ENCODE results near the gene ME1.
"Not testable (repeated sequence)": the region's sequence is repeated elsewhere in the genome, so short reads cannot be mapped to it uniquely, and the experiment has no call there.

Gene ME1

GRCh38 chr6:83430611-83431544 lies at the start of gene ME1:
TSS of gene ME1 (minus strand) at chr6:83431051. CDS start at chr6:83430954, 97 bp downstream.
- DNase-seq (ENCODE audit: low read depth in 2 of 2), result peak; percentile 3 to 11

GRCh38 chr6:83480470-83480869 lies 49.6 kb upstream of the ME1 start:
- DNase-seq (ENCODE audit: low read depth in 2 of 2), result no peak

DNA sequence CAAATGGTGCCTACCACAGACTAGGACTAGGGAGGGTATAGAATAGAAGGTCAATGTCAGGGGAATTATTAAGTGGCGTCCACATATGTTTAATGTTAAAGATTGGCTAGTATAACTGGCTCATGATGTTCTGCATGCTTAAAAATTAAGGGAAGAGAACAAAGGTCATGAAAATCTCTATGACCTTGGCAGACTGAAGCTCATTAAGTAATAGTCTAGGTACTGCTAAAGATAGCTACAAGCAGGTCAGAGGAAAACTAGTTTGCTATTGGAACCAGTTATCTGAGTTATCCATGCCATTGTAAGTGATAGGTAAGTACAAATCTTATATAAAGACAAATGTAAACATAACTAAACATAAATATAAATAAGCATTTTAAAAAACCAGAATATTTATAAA lies 48.5 kb upstream of the ME1 start:
- DNase-seq (ENCODE audit: low read depth in 2 of 2), result no peak

DNA sequence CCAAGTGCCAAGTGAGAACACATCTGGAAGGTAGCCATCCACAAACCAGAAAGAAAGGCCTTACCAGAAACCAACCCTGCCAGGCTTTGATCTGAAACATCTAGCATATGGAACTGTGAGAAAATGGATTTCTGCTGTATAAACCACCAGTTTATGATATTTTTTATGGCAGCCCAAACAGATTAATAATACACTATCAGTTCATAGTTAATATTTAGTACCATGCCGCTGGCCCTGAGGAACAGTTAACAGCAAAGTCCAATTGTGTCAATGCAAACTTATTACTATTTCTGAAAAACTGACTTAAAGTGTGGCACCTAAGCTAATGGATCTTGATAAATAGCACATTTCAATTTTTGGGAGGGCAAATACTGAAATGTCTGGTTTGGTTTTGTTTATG lies 46.1 kb upstream of the ME1 start:
- DNase-seq (ENCODE audit: low read depth in 2 of 2), result no peak

GRCh38 chr6:83474309-83474708 lies 43.5 kb upstream of the ME1 start:
- no peak for DNase-seq (ENCODE audit: low read depth in 2 of 2)

DNA sequence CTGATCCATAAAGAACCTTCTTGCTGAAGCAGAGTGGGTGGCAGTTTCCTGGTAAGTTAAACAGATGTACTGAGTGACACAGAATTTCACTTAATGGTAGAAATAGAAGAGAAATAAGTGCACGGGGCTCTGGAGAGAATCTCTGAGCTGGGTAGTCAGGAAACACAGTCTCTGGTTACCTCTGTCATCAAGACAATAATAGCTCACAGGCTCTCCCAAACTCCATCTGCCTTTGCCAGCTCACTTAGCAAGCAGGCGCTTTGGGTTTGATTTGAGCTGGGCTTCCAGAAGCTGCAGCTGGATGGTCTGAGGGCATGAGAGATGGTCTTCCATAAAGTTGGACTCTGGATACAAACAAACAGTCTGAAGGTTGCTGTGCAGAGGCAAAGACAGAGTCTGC lies 41.9 kb upstream of the ME1 start:
- DNase-seq (ENCODE audit: low read depth in 2 of 2), result no peak

GRCh38 chr6:83470587-83470986 lies 39.7 kb upstream of the ME1 start:
- DNase-seq (ENCODE audit: low read depth in 2 of 2), result no peak

GRCh38 chr6:83470001-83470400 lies 39.1 kb upstream of the ME1 start:
- no peak for DNase-seq (ENCODE audit: low read depth in 2 of 2)

DNA sequence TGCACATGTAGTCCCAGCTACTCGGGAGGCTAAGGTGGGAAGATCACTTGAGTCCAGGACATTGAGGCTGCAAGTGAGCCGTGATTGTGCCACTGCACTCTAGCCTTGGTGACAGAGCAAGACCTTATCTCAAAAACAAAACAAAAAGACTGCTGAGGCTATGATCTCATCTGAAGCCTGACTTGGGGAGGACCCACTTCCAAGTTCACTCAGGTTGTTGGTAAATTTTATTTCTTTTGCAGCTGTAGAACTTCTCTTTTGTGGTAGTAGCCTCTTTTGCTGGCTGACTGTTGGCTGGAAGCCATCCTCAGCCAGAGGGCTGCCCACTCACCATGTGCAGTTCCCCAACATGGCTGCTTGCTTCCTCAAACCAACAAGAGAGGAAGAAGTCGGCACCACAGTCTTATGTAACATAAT lies 36.8 kb upstream of the ME1 start:
- no peak for DNase-seq (ENCODE audit: low read depth in 2 of 2)

- DNase-seq (ENCODE audit: low read depth in 2 of 2), result no peak
Measured at GRCh38 chr6:83466328-83466727, 35.5 kb upstream of the ME1 start.

DNA sequence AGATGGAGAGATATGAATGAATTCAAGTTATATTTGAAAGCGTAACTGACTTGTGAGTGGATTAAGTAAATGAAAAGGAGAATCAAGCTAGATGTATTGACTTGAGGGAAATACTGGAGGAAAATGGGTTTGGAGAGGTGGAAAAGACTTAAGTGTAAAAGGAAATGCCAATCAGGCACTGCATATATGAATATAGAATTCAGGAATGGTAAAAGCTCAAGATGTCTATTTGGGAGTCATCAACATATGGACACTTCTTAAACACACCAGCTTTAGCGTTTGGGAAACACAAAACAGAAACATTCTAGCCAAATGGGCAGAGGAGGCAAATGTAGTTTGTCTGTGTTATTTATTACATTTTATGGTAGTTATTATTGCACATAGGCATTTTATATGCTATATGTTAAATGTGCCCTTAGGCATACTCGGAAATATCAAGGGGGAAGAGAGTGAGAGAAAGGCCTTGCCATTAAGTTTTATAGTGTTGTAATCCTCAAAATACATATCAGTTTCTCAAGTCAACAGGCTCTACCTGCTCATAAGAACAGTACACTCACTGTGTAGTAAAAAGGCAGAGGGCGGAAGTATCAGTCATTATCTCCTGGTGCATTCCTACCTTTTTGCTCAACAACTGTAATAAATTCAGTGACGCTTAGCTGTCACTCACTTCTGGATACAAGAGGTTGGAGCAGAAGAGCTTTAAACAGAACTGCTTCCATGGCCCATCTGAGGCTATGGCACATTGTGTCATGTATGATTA lies 33.7 kb upstream of the ME1 start:
- no peak for DNase-seq (ENCODE audit: low read depth in 2 of 2)

DNA sequence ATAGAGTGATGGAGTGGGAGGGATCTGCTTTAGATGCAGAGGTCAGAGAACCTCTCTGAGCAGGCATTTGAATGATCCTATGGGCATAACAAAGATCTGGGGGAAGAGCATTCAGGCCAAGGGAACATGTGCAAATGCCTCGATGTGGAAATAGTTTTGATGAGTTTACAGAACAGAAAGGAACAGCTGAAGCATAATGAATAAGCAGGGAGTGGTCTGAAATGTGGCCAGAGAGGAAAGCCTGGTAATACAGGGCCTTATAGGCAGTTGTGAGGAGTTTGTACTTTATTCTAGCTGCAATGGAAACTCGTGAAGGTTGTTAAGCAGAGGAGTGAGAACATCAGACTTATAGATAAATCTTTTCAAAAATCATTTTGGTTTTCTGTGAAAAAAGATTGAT lies 33.0 kb upstream of the ME1 start:
- DNase-seq (ENCODE audit: low read depth in 2 of 2), result no peak

DNA sequence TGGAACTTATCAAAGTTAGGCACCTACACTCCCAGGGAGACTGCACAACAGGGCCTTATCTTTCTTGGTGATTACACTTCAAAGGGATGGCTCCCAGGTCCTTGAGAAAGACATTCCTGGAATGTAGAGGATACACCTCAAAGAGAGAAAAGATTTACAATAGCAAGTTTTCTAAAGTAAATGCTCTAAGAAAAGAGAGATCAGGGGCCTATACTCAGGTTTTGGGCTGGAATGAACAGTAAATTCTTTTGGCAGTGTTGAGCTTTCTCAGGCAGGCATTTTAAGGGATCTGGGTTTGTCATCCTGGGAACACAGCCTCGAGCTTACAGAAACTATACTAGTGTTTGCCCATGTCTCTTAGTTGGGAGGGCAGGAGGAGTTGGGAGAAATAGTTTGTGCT lies 31.7 kb upstream of the ME1 start:
- DNase-seq (ENCODE audit: low read depth in 2 of 2), result no peak

GRCh38 chr6:83461438-83461837 lies 30.6 kb upstream of the ME1 start:
- DNase-seq (ENCODE audit: low read depth in 2 of 2), result no peak

DNA sequence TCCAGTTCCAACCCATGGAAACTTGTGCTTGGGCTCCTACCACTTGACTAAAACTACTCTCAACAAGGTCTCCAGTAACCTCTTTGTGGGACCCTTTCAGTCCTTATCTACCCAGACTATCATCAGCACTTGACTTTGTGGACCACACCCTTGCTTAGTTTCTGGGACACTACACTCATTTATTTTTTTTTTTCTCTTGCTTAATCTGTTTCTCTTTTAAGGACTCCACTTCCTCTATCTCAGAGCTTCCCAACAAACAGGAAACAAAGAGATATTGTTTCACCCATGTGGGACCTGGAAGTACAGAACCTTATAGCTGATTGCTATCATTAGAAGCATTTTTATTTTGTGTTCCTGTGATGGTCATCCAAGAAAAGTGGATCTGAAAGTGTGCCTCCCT lies 28.8 kb upstream of the ME1 start:
- no peak for DNase-seq (ENCODE audit: low read depth in 2 of 2)

DNA sequence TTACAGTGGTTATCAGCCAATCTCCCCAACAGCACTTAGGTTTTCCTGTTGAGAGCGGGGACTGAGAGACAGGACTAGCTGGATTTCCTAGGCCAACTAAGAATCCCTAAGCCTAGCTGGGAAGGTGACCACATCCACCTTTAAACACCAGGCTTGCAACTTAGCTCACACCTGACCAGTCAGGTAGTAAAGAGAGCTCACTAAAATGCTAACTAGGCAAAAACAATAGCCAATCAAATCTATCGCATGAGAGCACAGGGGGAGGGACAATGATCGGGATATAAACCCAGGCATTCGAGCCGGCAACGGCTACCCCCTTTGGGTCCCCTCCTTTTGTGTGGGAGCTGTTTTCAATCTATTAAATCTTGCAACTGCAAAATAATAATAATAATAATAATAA lies 19.2 kb upstream of the ME1 start:
- DNase-seq (ENCODE audit: low read depth in 2 of 2), result not testable (repeated sequence)

DNA sequence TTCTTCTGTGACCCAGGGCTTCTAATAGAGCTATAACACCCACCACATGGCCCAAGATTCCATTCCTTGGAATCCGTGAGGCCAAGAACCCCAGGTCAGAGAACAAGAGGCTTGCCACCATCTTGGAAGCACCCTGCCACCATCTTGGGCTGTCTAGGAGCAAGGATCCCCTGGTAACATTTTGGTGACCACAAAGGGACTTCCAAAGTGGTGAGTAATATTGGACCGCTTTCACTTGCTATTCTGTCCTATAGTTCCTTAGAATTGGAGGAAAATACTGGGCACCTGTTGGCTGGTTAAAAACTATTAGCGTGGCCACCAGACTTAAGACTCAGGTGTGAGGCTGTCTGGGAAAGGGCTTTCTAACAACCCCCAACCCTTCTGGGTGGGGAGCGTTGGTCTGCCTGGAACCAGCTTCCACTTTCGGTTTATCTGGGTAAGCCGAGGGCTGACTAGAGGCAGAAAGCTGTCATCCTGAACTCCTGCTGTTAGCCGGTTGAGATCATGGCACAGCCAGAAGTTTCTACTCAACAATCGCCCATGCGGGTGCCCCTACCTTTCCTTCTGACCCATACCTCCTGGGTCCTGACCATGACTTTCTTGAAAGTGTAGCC lies 13.3 kb upstream of the ME1 start:
- DNase-seq (ENCODE audit: low read depth in 2 of 2), result not testable (repeated sequence)

GRCh38 chr6:83443516-83443915 lies 12.7 kb upstream of the ME1 start:
- DNase-seq (ENCODE audit: low read depth in 2 of 2), result no peak

DNA sequence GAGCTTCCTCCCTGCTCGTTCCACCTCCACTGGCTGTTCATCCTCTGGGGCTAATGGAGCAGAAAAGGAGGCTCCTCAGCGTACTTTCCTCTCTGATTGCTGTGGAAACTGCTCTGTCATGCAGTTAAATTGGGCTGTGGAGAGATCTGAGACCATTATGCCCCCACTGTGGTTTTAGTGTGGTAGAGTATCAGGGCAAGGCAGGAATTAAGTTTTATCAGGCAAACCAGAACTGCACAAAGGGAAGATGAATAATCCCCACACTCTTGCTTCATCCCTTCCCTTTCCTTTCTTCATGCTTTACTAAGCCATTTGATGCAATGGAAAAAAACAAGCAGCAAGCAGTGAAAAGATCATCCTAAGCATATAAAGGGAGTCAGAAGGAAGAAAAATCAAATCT lies 11.9 kb upstream of the ME1 start:
- DNase-seq (ENCODE audit: low read depth in 2 of 2), result no peak

DNA sequence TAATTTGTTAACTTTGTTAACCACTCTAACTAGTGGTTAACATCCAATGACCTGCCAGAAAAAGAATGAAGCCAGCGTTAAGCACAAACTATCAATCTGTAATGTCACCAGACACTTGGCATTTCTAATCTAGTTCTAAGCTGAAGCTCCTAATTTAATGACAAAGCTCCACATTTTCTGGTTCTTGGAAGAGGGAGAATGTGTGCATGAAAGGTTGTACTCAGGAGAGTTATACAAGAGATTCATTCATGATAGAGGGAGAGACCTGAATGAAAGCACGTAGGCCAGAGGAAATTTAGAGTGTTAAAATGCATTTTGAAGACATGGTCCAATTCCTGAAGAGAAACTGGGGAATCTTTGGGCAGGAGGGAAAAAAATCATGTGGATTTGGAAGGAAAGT lies 8.3 kb upstream of the ME1 start:
- no peak for DNase-seq (ENCODE audit: low read depth in 2 of 2)

GRCh38 chr6:83436674-83437073 lies 5.8 kb upstream of the ME1 start:
- DNase-seq (ENCODE audit: low read depth in 2 of 2), result no peak

GRCh38 chr6:83433177-83433576 lies 2.3 kb upstream of the ME1 start:
- DNase-seq (ENCODE audit: low read depth in 2 of 2), result no peak

DNA sequence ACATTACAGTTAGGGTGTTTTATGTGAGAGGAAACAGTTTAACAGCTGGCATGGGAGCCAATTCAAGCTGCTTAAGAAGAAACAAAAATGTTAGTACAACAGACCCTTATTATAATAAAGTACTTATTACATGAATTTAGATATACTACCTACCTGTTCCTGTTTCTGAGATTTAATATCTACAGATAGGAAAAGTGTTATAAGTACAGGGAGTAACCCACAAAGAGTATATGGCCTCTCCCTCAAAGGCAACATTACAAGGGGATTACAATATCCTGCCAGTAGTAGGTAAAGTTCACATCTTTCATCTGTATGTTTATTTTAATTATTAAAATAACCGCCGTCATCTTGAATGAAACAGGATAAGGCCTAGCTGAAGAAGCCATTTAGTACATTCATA lies 1.8 kb upstream of the ME1 start:
- no peak for DNase-seq (ENCODE audit: low read depth in 2 of 2)
